Measurements from ENCODE around the gene SOCS3.
A peak's percentile ranks its signal among the peaks of the same experiment; 100 is the strongest.

Gene SOCS3

DNA sequence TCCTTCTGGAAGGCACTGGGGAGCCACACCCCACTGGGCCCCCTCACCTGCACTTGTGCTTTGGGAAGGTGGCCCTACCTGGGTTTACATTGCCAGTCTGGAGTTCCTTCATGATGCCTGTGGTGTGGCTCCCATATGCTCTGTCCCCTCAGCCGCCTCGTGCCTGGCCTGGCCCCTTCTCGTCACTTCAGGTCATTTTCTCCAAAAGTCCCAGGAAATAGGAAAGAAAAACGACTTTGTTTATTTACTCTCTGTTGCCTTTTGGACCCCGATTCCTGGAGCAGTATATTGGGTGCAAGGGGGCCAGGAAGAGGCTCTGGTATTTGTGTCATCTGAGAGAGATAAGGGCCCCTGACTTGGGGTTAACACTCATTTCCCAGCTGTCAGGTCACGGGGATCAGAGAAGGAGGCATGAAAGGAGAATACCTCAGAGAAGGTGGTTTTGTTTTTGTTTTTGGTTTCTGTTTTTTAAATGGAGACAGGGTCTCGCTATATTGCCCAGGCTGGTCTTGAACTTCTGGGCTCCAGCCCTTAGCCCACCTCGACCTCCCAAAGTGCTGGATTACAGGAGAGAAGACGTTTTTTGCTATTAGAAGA lies 4.7 kb downstream of the SOCS3 start:
- peak overlapping the region; percentile 40 for H2BK15ac ChIP-seq (ENCODE audit: low read length)
- H2BK120ac ChIP-seq (ENCODE audit: low read depth, low read length), result no peak overlapping the region
- H2AK5ac ChIP-seq (ENCODE audit: low read depth, low read length), result no peak overlapping the region
- DNase-seq (ENCODE audit: low spot score), result no peak
- no peak overlapping the region for H3K14ac ChIP-seq (ENCODE audit: low read length)
- H3K9me3 ChIP-seq (replicated peaks in 1 of 2; ENCODE audit: control insufficient read depth in 2 of 2, insufficient read depth in 1 of 2, low read depth in 1 of 2, low read length in 2 of 2), result no peaks in the 10 kb centered on the region
- H3K4me1 ChIP-seq (ENCODE audit: control insufficient read depth in 2 of 2, insufficient read depth in 1 of 2, low read depth in 1 of 2, low read length in 2 of 2), result peaks cover 44 to 46% of the 10 kb centered on the region in 2 donors
- H4K8ac ChIP-seq (ENCODE audit: low read depth, low read length), result no peak overlapping the region
- peak overlapping the region; percentile 66 for H2BK12ac ChIP-seq (ENCODE audit: low read length)
- no peak overlapping the region for H3K27ac ChIP-seq (replicated peaks; ENCODE audit: low read length)
- H3K23ac ChIP-seq (ENCODE audit: low read depth, low read length, poor library complexity), result no peak overlapping the region
- H3K27me3 ChIP-seq (ENCODE audit: control insufficient read depth in 3 of 3, insufficient read depth in 3 of 3, low read depth in 1 of 3, low read length in 3 of 3), result no peaks in the 10 kb centered on the region
- no peak overlapping the region for H3K9ac ChIP-seq (ENCODE audit: low read depth, low read length, poor library complexity)
- H3K4me2 ChIP-seq (ENCODE audit: insufficient read depth, low read length, poor library complexity, severe bottlenecking), result no peak overlapping the region
- no peak overlapping the region for H2AFZ ChIP-seq (ENCODE audit: low read length)
- no CpG with 5 or more reads among the region's 9 CpGs for WGBS, 2 donors (ENCODE audit: extremely low coverage in 2 of 2, insufficient read length in 2 of 2, insufficient replicate concordance in 1 of 2)
- no peak overlapping the region for H4K91ac ChIP-seq (ENCODE audit: low read depth, low read length, poor library complexity)
- no peak overlapping the region for H3K4ac ChIP-seq (ENCODE audit: low read length)
- no peak overlapping the region for H2BK5ac ChIP-seq (ENCODE audit: low read length)
- peaks cover 17 to 53% of the 10 kb centered on the region in 2 donors for H3K36me3 ChIP-seq (replicated peaks in 1 of 2; ENCODE audit: control insufficient read depth in 2 of 2, insufficient read depth in 2 of 2, low read length in 2 of 2)
- H3K79me1 ChIP-seq (ENCODE audit: low read depth, low read length), result peaks cover 14% of the 10 kb centered on the region
- no peak overlapping the region for H3K18ac ChIP-seq (ENCODE audit: low read length)
- H3K4me3 ChIP-seq (ENCODE audit: low read length in 2 of 2), result no peak overlapping the region

DNA sequence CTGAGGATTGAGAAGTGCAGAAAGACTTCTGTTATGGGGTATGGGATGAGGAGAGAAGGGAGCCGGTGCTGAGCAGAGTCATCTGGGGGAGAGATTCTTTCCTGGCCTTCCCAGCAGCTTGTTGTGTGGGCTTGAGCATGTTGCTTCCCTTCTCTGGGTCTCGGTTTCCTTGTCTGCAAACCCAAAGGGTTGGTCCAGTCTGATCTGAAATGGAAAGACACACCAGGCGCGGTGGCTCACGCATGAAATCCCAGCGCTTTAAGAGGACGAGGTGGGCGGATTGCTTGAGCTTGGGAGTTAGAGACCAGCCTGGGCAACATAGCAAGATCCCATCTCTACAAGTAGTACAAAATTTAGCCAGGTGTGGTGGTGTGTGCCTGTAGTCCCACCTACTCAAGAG lies 6.0 kb downstream of the SOCS3 start:
- H3K36me3 ChIP-seq (replicated peaks in 1 of 2; ENCODE audit: control insufficient read depth in 2 of 2, insufficient read depth in 2 of 2, low read length in 2 of 2), result peaks cover 17 to 51% of the 10 kb centered on the region in 2 donors
- H2AFZ ChIP-seq (ENCODE audit: low read length), result no peak overlapping the region
- peaks cover 44 to 46% of the 10 kb centered on the region in 2 donors for H3K4me1 ChIP-seq (ENCODE audit: control insufficient read depth in 2 of 2, insufficient read depth in 1 of 2, low read depth in 1 of 2, low read length in 2 of 2)
- peaks cover 9% of the 10 kb centered on the region for H3K79me1 ChIP-seq (ENCODE audit: low read depth, low read length)
- no peak overlapping the region for H3K14ac ChIP-seq (ENCODE audit: low read length)
- no peak for DNase-seq (ENCODE audit: low spot score)
- H2BK5ac ChIP-seq (ENCODE audit: low read length), result peak overlapping the region; percentile 63
- peak overlapping the region; percentile 75 for H3K4me2 ChIP-seq (ENCODE audit: insufficient read depth, low read length, poor library complexity, severe bottlenecking)
- H3K4me3 ChIP-seq (ENCODE audit: low read length in 2 of 2), result peak overlapping the region in 1 of 2 donors; percentile 34
- H4K8ac ChIP-seq (ENCODE audit: low read depth, low read length), result no peak overlapping the region
- no peak overlapping the region for H3K23ac ChIP-seq (ENCODE audit: low read depth, low read length, poor library complexity)
- no peak overlapping the region for H2BK120ac ChIP-seq (ENCODE audit: low read depth, low read length)
- H2AK5ac ChIP-seq (ENCODE audit: low read depth, low read length), result peak overlapping the region; percentile 71
- no peak overlapping the region for H4K91ac ChIP-seq (ENCODE audit: low read depth, low read length, poor library complexity)
- H3K27me3 ChIP-seq (ENCODE audit: control insufficient read depth in 3 of 3, insufficient read depth in 3 of 3, low read depth in 1 of 3, low read length in 3 of 3), result no peaks in the 10 kb centered on the region
- H2BK12ac ChIP-seq (ENCODE audit: low read length), result no peak overlapping the region
- H3K9me3 ChIP-seq (replicated peaks in 1 of 2; ENCODE audit: control insufficient read depth in 2 of 2, insufficient read depth in 1 of 2, low read depth in 1 of 2, low read length in 2 of 2), result no peaks in the 10 kb centered on the region
- peak overlapping the region; percentile 95 for H3K18ac ChIP-seq (ENCODE audit: low read length)
- peak overlapping the region; percentile 92 for H2BK15ac ChIP-seq (ENCODE audit: low read length)
- H3K4ac ChIP-seq (ENCODE audit: low read length), result no peak overlapping the region
- H3K9ac ChIP-seq (ENCODE audit: low read depth, low read length, poor library complexity), result peak overlapping the region; percentile 38
- no CpG with 5 or more reads among the region's 8 CpGs for WGBS, 2 donors (ENCODE audit: extremely low coverage in 2 of 2, insufficient read length in 2 of 2, insufficient replicate concordance in 1 of 2)
- H3K27ac ChIP-seq (replicated peaks; ENCODE audit: low read length), result peak overlapping the region; percentile 89

DNA sequence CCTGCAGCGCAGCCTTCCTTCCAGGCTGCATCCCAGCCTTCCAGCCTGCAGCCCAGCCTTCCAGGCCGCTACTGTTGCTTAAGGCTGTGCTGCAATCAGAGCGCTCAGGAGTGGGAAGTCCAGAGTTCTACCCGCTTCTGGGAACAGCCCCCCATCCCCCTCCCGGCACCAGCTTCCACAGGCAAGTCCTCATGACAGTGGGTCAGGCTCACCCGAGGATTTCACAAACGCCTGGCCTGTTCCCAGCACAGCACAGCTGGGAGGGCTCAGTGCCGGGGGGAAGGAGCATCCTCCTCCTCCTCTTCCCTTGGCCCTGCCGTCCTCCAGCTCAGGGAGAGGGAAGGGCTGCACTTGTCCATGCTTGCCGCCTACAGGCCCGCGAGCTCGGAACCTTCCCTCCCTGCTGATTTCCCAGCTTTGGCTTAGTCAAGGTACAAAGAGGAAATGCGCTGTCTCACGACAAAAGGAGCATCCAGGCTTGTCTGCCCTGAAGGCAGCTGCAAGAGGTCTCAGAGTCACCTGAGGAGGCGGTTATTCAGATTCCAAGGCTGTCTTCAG lies 8.3 kb downstream of the SOCS3 start:
- H3K9ac ChIP-seq (ENCODE audit: low read depth, low read length, poor library complexity), result no peak overlapping the region
- H3K36me3 ChIP-seq (replicated peaks in 1 of 2; ENCODE audit: control insufficient read depth in 2 of 2, insufficient read depth in 2 of 2, low read length in 2 of 2), result peaks cover 4 to 28% of the 10 kb centered on the region in 2 donors
- H2BK12ac ChIP-seq (ENCODE audit: low read length), result peak overlapping the region; percentile 93
- H3K14ac ChIP-seq (ENCODE audit: low read length), result no peak overlapping the region
- H2BK120ac ChIP-seq (ENCODE audit: low read depth, low read length), result no peak overlapping the region
- peak overlapping the region; percentile 63 for H2AK5ac ChIP-seq (ENCODE audit: low read depth, low read length)
- no peaks in the 10 kb centered on the region for H3K27me3 ChIP-seq (ENCODE audit: control insufficient read depth in 3 of 3, insufficient read depth in 3 of 3, low read depth in 1 of 3, low read length in 3 of 3)
- peaks cover 29 to 43% of the 10 kb centered on the region in 2 donors for H3K4me1 ChIP-seq (ENCODE audit: control insufficient read depth in 2 of 2, insufficient read depth in 1 of 2, low read depth in 1 of 2, low read length in 2 of 2)
- peak overlapping the region; percentile 0 for H3K23ac ChIP-seq (ENCODE audit: low read depth, low read length, poor library complexity)
- peaks cover 2% of the 10 kb centered on the region for H3K79me1 ChIP-seq (ENCODE audit: low read depth, low read length)
- WGBS, 2 donors (ENCODE audit: extremely low coverage in 2 of 2, insufficient read length in 2 of 2, insufficient replicate concordance in 1 of 2), result no CpG with 5 or more reads among the region's 16 CpGs
- no peak overlapping the region for H4K91ac ChIP-seq (ENCODE audit: low read depth, low read length, poor library complexity)
- peak overlapping the region; percentile 89 for H3K27ac ChIP-seq (replicated peaks; ENCODE audit: low read length)
- peak overlapping the region; percentile 79 for H2AFZ ChIP-seq (ENCODE audit: low read length)
- H2BK5ac ChIP-seq (ENCODE audit: low read length), result peak overlapping the region; percentile 87
- H2BK15ac ChIP-seq (ENCODE audit: low read length), result peak overlapping the region; percentile 22
- no peak overlapping the region for H3K4ac ChIP-seq (ENCODE audit: low read length)
- no peak overlapping the region for H4K8ac ChIP-seq (ENCODE audit: low read depth, low read length)
- H3K18ac ChIP-seq (ENCODE audit: low read length), result peak overlapping the region; percentile 48
- no peaks in the 10 kb centered on the region for H3K9me3 ChIP-seq (replicated peaks in 1 of 2; ENCODE audit: control insufficient read depth in 2 of 2, insufficient read depth in 1 of 2, low read depth in 1 of 2, low read length in 2 of 2)
- no peak for DNase-seq (ENCODE audit: low spot score)
- H3K4me2 ChIP-seq (ENCODE audit: insufficient read depth, low read length, poor library complexity, severe bottlenecking), result peak overlapping the region; percentile 28
- H3K4me3 ChIP-seq (ENCODE audit: low read length in 2 of 2), result peak overlapping the region in 1 of 2 donors; percentile 42

DNA sequence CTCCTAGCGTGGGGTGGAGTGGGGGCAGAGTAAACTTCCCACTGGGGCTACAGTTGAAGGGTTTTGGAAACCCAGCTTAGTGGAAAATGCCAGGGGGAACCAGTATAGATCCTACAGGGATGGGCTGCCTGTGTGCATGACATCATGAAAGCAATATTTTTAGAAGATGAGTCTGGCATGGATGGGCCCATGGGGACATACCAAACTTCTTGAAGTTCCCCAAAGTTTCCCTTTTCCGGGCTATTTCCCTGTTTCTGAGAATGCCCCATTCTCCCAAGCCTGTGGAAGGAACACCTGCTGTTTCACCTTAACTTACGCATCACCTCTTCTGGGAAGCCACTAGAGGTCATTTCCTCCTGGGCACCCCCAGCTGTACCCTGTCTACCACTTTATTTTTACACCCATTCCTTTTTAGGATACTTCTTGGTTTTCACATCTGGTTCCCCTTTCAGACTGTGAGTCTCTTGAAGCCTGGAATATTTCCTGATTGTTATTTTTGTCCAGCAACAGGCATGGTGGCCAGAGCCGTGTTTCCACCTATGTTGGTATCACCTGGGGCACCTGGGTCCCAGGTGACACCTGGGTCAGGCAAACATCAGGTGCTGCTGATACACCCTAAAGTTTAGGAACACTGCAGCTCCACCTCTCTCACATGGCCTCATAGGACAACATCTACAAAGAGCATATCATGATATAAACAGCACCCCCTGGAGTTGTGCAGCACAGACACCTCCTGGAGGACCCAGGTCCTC lies 9.8 kb downstream of the SOCS3 start:
- H3K23ac ChIP-seq (ENCODE audit: low read depth, low read length, poor library complexity), result no peak overlapping the region
- no peaks in the 10 kb centered on the region for H3K9me3 ChIP-seq (replicated peaks in 1 of 2; ENCODE audit: control insufficient read depth in 2 of 2, insufficient read depth in 1 of 2, low read depth in 1 of 2, low read length in 2 of 2)
- no peak overlapping the region for H3K4me2 ChIP-seq (ENCODE audit: insufficient read depth, low read length, poor library complexity, severe bottlenecking)
- peaks cover 2 to 13% of the 10 kb centered on the region in 2 donors for H3K36me3 ChIP-seq (replicated peaks in 1 of 2; ENCODE audit: control insufficient read depth in 2 of 2, insufficient read depth in 2 of 2, low read length in 2 of 2)
- no peak overlapping the region for H4K8ac ChIP-seq (ENCODE audit: low read depth, low read length)
- no peak overlapping the region for H3K9ac ChIP-seq (ENCODE audit: low read depth, low read length, poor library complexity)
- no peak overlapping the region for H3K14ac ChIP-seq (ENCODE audit: low read length)
- H2BK120ac ChIP-seq (ENCODE audit: low read depth, low read length), result no peak overlapping the region
- H3K27me3 ChIP-seq (ENCODE audit: control insufficient read depth in 3 of 3, insufficient read depth in 3 of 3, low read depth in 1 of 3, low read length in 3 of 3), result no peaks in the 10 kb centered on the region
- no CpG with 5 or more reads among the region's 4 CpGs for WGBS, 2 donors (ENCODE audit: extremely low coverage in 2 of 2, insufficient read length in 2 of 2, insufficient replicate concordance in 1 of 2)
- no peak overlapping the region for H2BK12ac ChIP-seq (ENCODE audit: low read length)
- no peak overlapping the region for H3K4me3 ChIP-seq (ENCODE audit: low read length in 2 of 2)
- no peak overlapping the region for H4K91ac ChIP-seq (ENCODE audit: low read depth, low read length, poor library complexity)
- H3K4ac ChIP-seq (ENCODE audit: low read length), result no peak overlapping the region
- H2AK5ac ChIP-seq (ENCODE audit: low read depth, low read length), result peak overlapping the region; percentile 36
- H3K4me1 ChIP-seq (ENCODE audit: control insufficient read depth in 2 of 2, insufficient read depth in 1 of 2, low read depth in 1 of 2, low read length in 2 of 2), result peaks cover 22 to 28% of the 10 kb centered on the region in 2 donors
- H3K18ac ChIP-seq (ENCODE audit: low read length), result no peak overlapping the region
- H3K27ac ChIP-seq (replicated peaks; ENCODE audit: low read length), result no peak overlapping the region
- no peak overlapping the region for H2AFZ ChIP-seq (ENCODE audit: low read length)
- H2BK15ac ChIP-seq (ENCODE audit: low read length), result no peak overlapping the region
- peaks cover 2% of the 10 kb centered on the region for H3K79me1 ChIP-seq (ENCODE audit: low read depth, low read length)
- H2BK5ac ChIP-seq (ENCODE audit: low read length), result no peak overlapping the region
- no peak for DNase-seq (ENCODE audit: low spot score)
